ENCODE measurements around the gene VPS36.
"Not testable (repeated sequence)": the region's sequence is repeated elsewhere in the genome, so short reads cannot be mapped to it uniquely, and the experiment has no call there.

GRCh38 chr13:52408071-52408658 is 42.3 kb downstream of the VPS36 start:
- not testable (repeated sequence) for TF ChIP-seq CTCF (IDR thresholded peaks at IDR 0.05); EZH2 (IDR thresholded peaks at IDR 0.05; ENCODE audit: borderline replicate concordance, insufficient read depth, low read depth, low read length, poor library complexity, severe bottlenecking)

Data from B cell (primary cell).